Activated CD4-positive, alpha-beta T cell treated with anti-CD3 and anti-CD28 coated beads, Interleukin-2, amount 10 ng/mL, durations not matched to agents 24 days and 14 days (primary cell): ENCODE measurements around the gene ITIH3. TPM values are rescaled to one million over a fixed set of nuclear protein-coding genes. Genes with fewer than 3 reads are reported as not detected.

Source experiments
- DNase-seq: peaks from one replicate; pipeline ENCODE4 v3.0.0; 2022
- H3K27ac Mint-ChIP-seq: one replicate; pipeline ENCODE4 v1.8.0; 2022; ENCODE audit warnings: mild to moderate bottlenecking, mixed read lengths
- H3K27me3 Mint-ChIP-seq: one replicate; pipeline ENCODE4 v1.8.0; 2022; ENCODE audit warnings: mixed read lengths
- H3K36me3 Mint-ChIP-seq: one replicate; pipeline ENCODE4 v1.8.0; 2022; ENCODE audit warnings: low read depth, mild to moderate bottlenecking, mixed read lengths
- H3K4me1 Mint-ChIP-seq: one replicate; pipeline ENCODE4 v1.8.0; 2021; ENCODE audit warnings: mixed read lengths
- H3K4me3 Mint-ChIP-seq: one replicate; pipeline ENCODE4 v1.8.0; 2022; ENCODE audit warnings: mild to moderate bottlenecking, moderate library complexity, mixed read lengths
- H3K9me3 Mint-ChIP-seq: one replicate; pipeline ENCODE4 v1.8.0; 2021; ENCODE audit warnings: mixed read lengths
- intact Hi-C: fragments of 100-400 bp; cut with micrococcal nuclease; formaldehyde crosslinking; loops from one replicate; pipeline ENCODE4 v1.15.1; 2023
- total RNA-seq: library from RNA; stranded (reverse); gene quantifications from 2 replicates; pipeline ENCODE4 v1.2.3, GENCODE V29; 2022

ITIH3 gene
- total RNA-seq, 1 donor from 2014 or later, result not detected

- intact Hi-C loops, result no loop called here
- Mint-ChIP-seq H3K27ac (no peak overlapping the region), H3K9me3 (no peaks in the 10 kb centered on the region), H3K4me3 (no peak overlapping the region), H3K4me1 (peaks cover 5% of the 10 kb centered on the region), H3K27me3 (no peaks in the 10 kb centered on the region), H3K36me3 (peaks cover 8% of the 10 kb centered on the region)
- DNase-seq, result no peak
Measured at GRCh38 chr3:52844290-52844975, 49.8 kb downstream of the ITIH3 start.

- Mint-ChIP-seq H3K4me1 (peaks cover under 1% of the 10 kb centered on the region), H3K27ac (no peak overlapping the region), H3K27me3 (no peaks in the 10 kb centered on the region), H3K9me3 (no peaks in the 10 kb centered on the region), H3K36me3 (peaks cover 7% of the 10 kb centered on the region), H3K4me3 (no peak overlapping the region)
- intact Hi-C loops, result no loop called here
- DNase-seq, result no peak
Measured at GRCh38 chr3:52845157-52845556, 50.6 kb downstream of the ITIH3 start.

GRCh38 chr3:52845691-52846431 lies 51.3 kb downstream of the ITIH3 start:
- intact Hi-C loops, result no loop called here
- peaks cover 6% of the 10 kb centered on the region for H3K36me3 Mint-ChIP-seq
- no peaks in the 10 kb centered on the region for H3K4me1 Mint-ChIP-seq
- H3K9me3 Mint-ChIP-seq, result no peaks in the 10 kb centered on the region
- no peaks in the 10 kb centered on the region for H3K27me3 Mint-ChIP-seq
- peak; percentile 63 for DNase-seq
- no peak overlapping the region for H3K27ac Mint-ChIP-seq
- no peak overlapping the region for H3K4me3 Mint-ChIP-seq

GRCh38 chr3:52846432-52846965 lies 51.9 kb downstream of the ITIH3 start:
- no peak for DNase-seq
- peaks cover 6% of the 10 kb centered on the region for H3K36me3 Mint-ChIP-seq
- no peaks in the 10 kb centered on the region for H3K27me3 Mint-ChIP-seq
- no peak overlapping the region for H3K27ac Mint-ChIP-seq
- intact Hi-C loops, result no loop called here
- H3K4me1 Mint-ChIP-seq, result no peaks in the 10 kb centered on the region
- no peaks in the 10 kb centered on the region for H3K9me3 Mint-ChIP-seq
- no peak overlapping the region for H3K4me3 Mint-ChIP-seq

GRCh38 chr3:52847241-52847640 lies 52.6 kb downstream of the ITIH3 start:
- intact Hi-C loops, result no loop called here
- Mint-ChIP-seq H3K4me1 (no peaks in the 10 kb centered on the region), H3K9me3 (no peaks in the 10 kb centered on the region), H3K27ac (no peak overlapping the region), H3K36me3 (peaks cover 4% of the 10 kb centered on the region), H3K27me3 (no peaks in the 10 kb centered on the region), H3K4me3 (no peak overlapping the region)
- no peak for DNase-seq

GRCh38 chr3:52847726-52848125 lies 53.1 kb downstream of the ITIH3 start:
- Mint-ChIP-seq H3K4me3 (no peak overlapping the region), H3K9me3 (no peaks in the 10 kb centered on the region), H3K27me3 (no peaks in the 10 kb centered on the region), H3K4me1 (no peaks in the 10 kb centered on the region), H3K36me3 (peaks cover 4% of the 10 kb centered on the region), H3K27ac (no peak overlapping the region)
- intact Hi-C loops, result no loop called here
- no peak for DNase-seq

- Mint-ChIP-seq H3K4me1 (no peaks in the 10 kb centered on the region), H3K27me3 (no peaks in the 10 kb centered on the region), H3K27ac (no peak overlapping the region), H3K9me3 (no peaks in the 10 kb centered on the region), H3K4me3 (no peak overlapping the region), H3K36me3 (peaks cover 4% of the 10 kb centered on the region)
- no peak for DNase-seq
- intact Hi-C loops, result no loop called here
Measured at GRCh38 chr3:52848617-52849016, 54.0 kb downstream of the ITIH3 start.

- H3K27ac Mint-ChIP-seq, result no peak overlapping the region
- H3K4me1 Mint-ChIP-seq, result no peaks in the 10 kb centered on the region
- no peak for DNase-seq
- H3K36me3 Mint-ChIP-seq, result peaks cover 2% of the 10 kb centered on the region
- H3K9me3 Mint-ChIP-seq, result no peaks in the 10 kb centered on the region
- no peak overlapping the region for H3K4me3 Mint-ChIP-seq
- intact Hi-C loops, result loop anchor here (5.0 kb wide), 1 partner anchor 83 kb away; no protein-coding TSS in a partner anchor
- H3K27me3 Mint-ChIP-seq, result no peaks in the 10 kb centered on the region
Measured at GRCh38 chr3:52849656-52850055, 55.1 kb downstream of the ITIH3 start.

GRCh38 chr3:52851348-52851747 lies 56.8 kb downstream of the ITIH3 start:
- H3K4me1 Mint-ChIP-seq, result no peaks in the 10 kb centered on the region
- intact Hi-C loops, result loop anchor here (1.0 to 5.0 kb wide), 2 partner anchors 81 to 221 kb away; no protein-coding TSS in a partner anchor
- no peaks in the 10 kb centered on the region for H3K9me3 Mint-ChIP-seq
- peak; percentile 76 for DNase-seq
- H3K27ac Mint-ChIP-seq, result no peak overlapping the region
- no peaks in the 10 kb centered on the region for H3K27me3 Mint-ChIP-seq
- no peak overlapping the region for H3K4me3 Mint-ChIP-seq
- peaks cover 2% of the 10 kb centered on the region for H3K36me3 Mint-ChIP-seq

GRCh38 chr3:52852419-52852818 lies 57.8 kb downstream of the ITIH3 start:
- Mint-ChIP-seq H3K27ac (no peak overlapping the region), H3K9me3 (no peaks in the 10 kb centered on the region), H3K4me1 (no peaks in the 10 kb centered on the region), H3K27me3 (no peaks in the 10 kb centered on the region), H3K4me3 (no peak overlapping the region), H3K36me3 (peaks cover 2% of the 10 kb centered on the region)
- intact Hi-C loops, result loop anchor here (5.0 kb wide), 1 partner anchor 80 kb away; no protein-coding TSS in a partner anchor
- DNase-seq, result no peak

- DNase-seq, result no peak
- H3K9me3 Mint-ChIP-seq, result no peaks in the 10 kb centered on the region
- H3K4me1 Mint-ChIP-seq, result no peaks in the 10 kb centered on the region
- H3K27me3 Mint-ChIP-seq, result no peaks in the 10 kb centered on the region
- intact Hi-C loops, result loop anchor here (5.0 kb wide), 1 partner anchor 78 kb away; no protein-coding TSS in a partner anchor
- H3K27ac Mint-ChIP-seq, result no peak overlapping the region
- no peak overlapping the region for H3K4me3 Mint-ChIP-seq
- peaks cover 2% of the 10 kb centered on the region for H3K36me3 Mint-ChIP-seq
Measured at GRCh38 chr3:52854013-52854412, 59.4 kb downstream of the ITIH3 start.

GRCh38 chr3:52856666-52857065 lies 62.1 kb downstream of the ITIH3 start:
- H3K27me3 Mint-ChIP-seq, result no peaks in the 10 kb centered on the region
- H3K36me3 Mint-ChIP-seq, result peaks cover 2% of the 10 kb centered on the region
- no peaks in the 10 kb centered on the region for H3K9me3 Mint-ChIP-seq
- intact Hi-C loops, result no loop called here
- H3K27ac Mint-ChIP-seq, result no peak overlapping the region
- DNase-seq, result no peak
- H3K4me1 Mint-ChIP-seq, result no peaks in the 10 kb centered on the region
- no peak overlapping the region for H3K4me3 Mint-ChIP-seq

GRCh38 chr3:52857133-52857532 lies 62.5 kb downstream of the ITIH3 start:
- DNase-seq, result no peak
- H3K4me1 Mint-ChIP-seq, result no peaks in the 10 kb centered on the region
- intact Hi-C loops, result no loop called here
- no peak overlapping the region for H3K27ac Mint-ChIP-seq
- no peaks in the 10 kb centered on the region for H3K9me3 Mint-ChIP-seq
- no peak overlapping the region for H3K4me3 Mint-ChIP-seq
- no peaks in the 10 kb centered on the region for H3K36me3 Mint-ChIP-seq
- H3K27me3 Mint-ChIP-seq, result no peaks in the 10 kb centered on the region

GRCh38 chr3:52857864-52858263 lies 63.3 kb downstream of the ITIH3 start:
- Mint-ChIP-seq H3K27me3 (no peaks in the 10 kb centered on the region), H3K27ac (no peak overlapping the region), H3K4me3 (no peak overlapping the region), H3K36me3 (peaks cover 2% of the 10 kb centered on the region), H3K4me1 (no peaks in the 10 kb centered on the region), H3K9me3 (no peaks in the 10 kb centered on the region)
- intact Hi-C loops, result no loop called here
- no peak for DNase-seq
